Neuronal stem cell (in vitro differentiated cells): ENCODE data around the gene HOXB8.
A peak's percentile ranks its signal among the peaks of the same experiment; 100 is the strongest.

Source experiments
- DNase-seq: peaks from one replicate; pipeline ENCODE4 v3.0.0-alpha.2; 2013; ENCODE audit warnings: low spot score
- H2AFZ ChIP-seq: one replicate; pipeline ENCODE4 v1.6.1; 2013; ENCODE audit warnings: mild to moderate bottlenecking, low read length, inconsistent platforms
- H2AK5ac ChIP-seq: 2 replicates; pipeline ENCODE4 v1.6.1; 2013; ENCODE audit warnings: low read depth, mild to moderate bottlenecking, inconsistent platforms, low read length, moderate library complexity, mixed read lengths
- H2BK120ac ChIP-seq: 2 replicates; pipeline ENCODE4 v1.6.1; 2013; ENCODE audit warnings: low read depth, mild to moderate bottlenecking, inconsistent platforms, low read length, moderate library complexity, mixed read lengths
- H2BK12ac ChIP-seq: one replicate; pipeline ENCODE4 v1.6.1; 2013; ENCODE audit warnings: low read length, inconsistent platforms
- H2BK15ac ChIP-seq: 2 replicates; pipeline ENCODE4 v1.6.1; 2013; ENCODE audit warnings: mild to moderate bottlenecking, low read length, inconsistent platforms, mixed read lengths
- H2BK5ac ChIP-seq: one replicate; pipeline ENCODE4 v1.6.1; 2013; ENCODE audit warnings: inconsistent platforms, mild to moderate bottlenecking, low read length, moderate library complexity
- H3K14ac ChIP-seq: one replicate; pipeline ENCODE4 v1.6.1; 2013; ENCODE audit warnings: low read length, inconsistent platforms
- H3K18ac ChIP-seq: 2 replicates; pipeline ENCODE4 v1.6.1; 2013; ENCODE audit warnings: low read length, inconsistent platforms
- H3K23ac ChIP-seq: 2 replicates; pipeline ENCODE4 v1.6.1; 2013; ENCODE audit warnings: low read depth, mild to moderate bottlenecking, mixed read lengths, low read length, inconsistent platforms; ENCODE audit not compliant: poor library complexity
- H3K27ac ChIP-seq: replicated peaks from 3 replicates; pipeline ENCODE4 v1.5.1; 2013; ENCODE audit warnings: low read length, inconsistent platforms
- H3K27me3 ChIP-seq, 3 experiments: 2 replicates each; pipeline ENCODE4 v1.6.1; 2013; ENCODE audit warnings: low read length in 3 of 3, mild to moderate bottlenecking in 2 of 3, inconsistent platforms in 1 of 3, low read depth in 1 of 3, mixed read lengths in 1 of 3, moderate library complexity in 1 of 3; ENCODE audit not compliant: control insufficient read depth in 3 of 3, insufficient read depth in 3 of 3
- H3K36me3 ChIP-seq, 2 donors: replicated peaks in 1 of 2; 2 replicates each; pipeline ENCODE4 v1.6.1; 2013; ENCODE audit warnings: low read length in 2 of 2; ENCODE audit not compliant: control insufficient read depth in 2 of 2, insufficient read depth in 2 of 2
- H3K4ac ChIP-seq: 2 replicates; pipeline ENCODE4 v1.6.1; 2013; ENCODE audit warnings: inconsistent platforms, mild to moderate bottlenecking, low read length, moderate library complexity
- H3K4me1 ChIP-seq, 2 donors: 1 replicate in 1 of 2; 2 replicates in 1 of 2; pipeline ENCODE4 v1.6.1; 2013; ENCODE audit warnings: low read length in 2 of 2, low read depth in 1 of 2; ENCODE audit not compliant: control insufficient read depth in 2 of 2, insufficient read depth in 1 of 2
- H3K4me2 ChIP-seq: one replicate; pipeline ENCODE4 v1.6.1; 2013; ENCODE audit warnings: mild to moderate bottlenecking, low read length, inconsistent platforms; ENCODE audit not compliant: insufficient read depth, poor library complexity, severe bottlenecking
- H3K4me3 ChIP-seq, 2 donors: 2 replicates each; pipeline ENCODE4 v1.5.1; 2013; ENCODE audit warnings: low read length in 2 of 2, mild to moderate bottlenecking in 2 of 2, inconsistent platforms in 1 of 2, moderate library complexity in 1 of 2
- H3K79me1 ChIP-seq: one replicate; pipeline ENCODE4 v1.6.1; 2013; ENCODE audit warnings: low read depth, mild to moderate bottlenecking, inconsistent platforms, low read length, moderate library complexity
- H3K9ac ChIP-seq: one replicate; pipeline ENCODE4 v1.6.1; 2013; ENCODE audit warnings: mild to moderate bottlenecking, low read depth, low read length, inconsistent platforms; ENCODE audit not compliant: poor library complexity
- H3K9me3 ChIP-seq, 2 donors: replicated peaks in 1 of 2; 2 replicates each; pipeline versions ENCODE3 to v1.6.1; 2013; ENCODE audit warnings: low read length in 2 of 2, mild to moderate bottlenecking in 2 of 2, inconsistent platforms in 1 of 2, low read depth in 1 of 2, mixed read lengths in 1 of 2, moderate library complexity in 1 of 2; ENCODE audit not compliant: control insufficient read depth in 2 of 2, insufficient read depth in 1 of 2
- H4K8ac ChIP-seq: one replicate; pipeline ENCODE4 v1.6.1; 2013; ENCODE audit warnings: low read depth, mild to moderate bottlenecking, inconsistent platforms, low read length, moderate library complexity
- H4K91ac ChIP-seq: one replicate; pipeline ENCODE4 v1.6.1; 2013; ENCODE audit warnings: low read length, low read depth, mild to moderate bottlenecking, inconsistent platforms; ENCODE audit not compliant: poor library complexity
- WGBS, 2 donors: extraction: QIAGEN DNeasy Blood & Tissue Kit; methylation state at CpG; one replicate each; pipeline ENCODE4 v1.1.7; 2013; ENCODE audit warnings: missing lambda C conversion rate in 2 of 2, mixed read lengths in 1 of 2; ENCODE audit not compliant: insufficient read length in 2 of 2, insufficient replicate concordance in 1 of 2; ENCODE audit errors: extremely low coverage in 2 of 2; 5-methylcytosine and 5-hydroxymethylcytosine counted together

The HOXB8 gene

DNA sequence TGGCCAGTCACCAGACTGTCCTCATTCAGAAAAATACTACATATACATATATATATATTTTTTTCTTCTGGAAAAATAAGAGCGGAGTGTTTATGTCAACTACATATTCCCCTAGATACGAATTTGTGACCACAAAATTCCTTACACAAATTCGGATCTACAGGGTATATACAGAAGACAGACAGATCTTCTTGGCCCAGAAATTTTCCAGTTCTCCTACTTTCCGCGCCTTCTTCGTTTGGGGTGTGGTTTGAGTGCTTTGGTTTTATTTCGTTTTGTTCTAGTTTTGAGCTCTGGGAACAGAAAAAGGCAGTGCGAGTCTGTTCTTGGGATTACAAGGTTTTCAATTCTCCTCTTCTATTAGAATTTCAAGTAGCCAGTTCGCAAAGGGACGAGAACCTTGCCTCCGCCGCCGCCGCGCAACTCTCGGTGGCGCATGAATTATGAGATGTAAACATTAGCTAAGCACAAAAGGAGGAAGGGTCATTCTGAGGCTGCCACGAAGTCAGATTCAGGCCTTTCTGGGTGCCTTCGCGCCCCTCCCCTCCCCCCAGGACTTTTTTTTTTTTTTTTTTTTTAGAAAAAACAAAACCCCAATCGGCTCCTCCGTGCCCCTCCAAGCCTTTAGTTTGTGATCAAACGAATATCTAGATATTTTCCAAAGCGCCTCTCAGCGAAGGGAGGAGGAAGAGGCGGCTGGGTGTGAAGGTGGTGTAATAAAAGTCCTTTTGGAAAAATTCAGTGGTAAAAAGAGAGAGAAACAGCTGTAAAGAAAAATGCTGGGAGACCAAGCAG lies 35.1 kb downstream of the HOXB8 start:
- Histone ChIP-seq H3K9ac (no peak overlapping the region), H3K4me2 (no peak overlapping the region), H3K27ac (no peak overlapping the region), H3K79me1 (peaks cover 1% of the 10 kb centered on the region), H3K18ac (no peak overlapping the region), H2AK5ac (no peak overlapping the region), H2AFZ (no peak overlapping the region), H3K23ac (no peak overlapping the region), H4K8ac (no peak overlapping the region), H4K91ac (no peak overlapping the region), H3K27me3 (peaks cover 74 to 99% (median 97%) of the 10 kb centered on the region in 3 experiments), H2BK12ac (no peak overlapping the region), H2BK5ac (no peak overlapping the region), H3K9me3 (peaks cover 0 to 4% of the 10 kb centered on the region in 2 donors), H2BK15ac (no peak overlapping the region), H3K36me3 (no peaks in the 10 kb centered on the region), H3K4ac (no peak overlapping the region), H3K4me3 (no peak overlapping the region), H3K4me1 (no peaks in the 10 kb centered on the region), H2BK120ac (no peak overlapping the region), H3K14ac (no peak overlapping the region)
- WGBS, 2 donors, result no CpG with 5 or more reads among the region's 26 CpGs
- no peak for DNase-seq

DNA sequence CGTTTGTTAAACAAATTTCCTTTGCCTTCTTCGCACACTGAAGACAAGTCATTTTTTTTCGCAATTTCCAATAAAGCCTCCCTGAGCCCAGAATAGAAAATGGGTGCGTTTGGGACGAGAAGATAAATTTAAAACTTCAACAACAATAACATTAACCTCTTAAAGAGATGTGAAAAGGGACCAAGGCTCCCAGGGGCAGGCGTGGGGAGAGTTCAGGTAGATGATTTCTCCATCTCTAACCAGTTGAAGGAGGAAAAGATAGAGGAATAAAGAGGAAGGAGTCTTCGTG lies 35.7 kb downstream of the HOXB8 start:
- no peak overlapping the region for H4K8ac ChIP-seq
- no peak overlapping the region for H2BK15ac ChIP-seq
- H3K23ac ChIP-seq, result no peak overlapping the region
- H3K27ac ChIP-seq, result no peak overlapping the region
- H2BK12ac ChIP-seq, result no peak overlapping the region
- H3K79me1 ChIP-seq, result peaks cover 1% of the 10 kb centered on the region
- no peak overlapping the region for H3K18ac ChIP-seq
- no peak overlapping the region for H2AK5ac ChIP-seq
- H3K9me3 ChIP-seq, result peaks cover 0 to 4% of the 10 kb centered on the region in 2 donors
- H3K4me2 ChIP-seq, result no peak overlapping the region
- no peak overlapping the region for H3K4ac ChIP-seq
- WGBS, 2 donors, result no CpG with 5 or more reads among the region's 7 CpGs
- H3K4me1 ChIP-seq, result no peaks in the 10 kb centered on the region
- no peaks in the 10 kb centered on the region for H3K36me3 ChIP-seq
- no peak overlapping the region for H2AFZ ChIP-seq
- no peak overlapping the region for H3K4me3 ChIP-seq
- no peak overlapping the region for H2BK120ac ChIP-seq
- H3K14ac ChIP-seq, result no peak overlapping the region
- H2BK5ac ChIP-seq, result no peak overlapping the region
- H4K91ac ChIP-seq, result no peak overlapping the region
- no peak for DNase-seq
- H3K27me3 ChIP-seq, result peaks cover 74 to 99% (median 97%) of the 10 kb centered on the region in 3 experiments
- H3K9ac ChIP-seq, result no peak overlapping the region

DNA sequence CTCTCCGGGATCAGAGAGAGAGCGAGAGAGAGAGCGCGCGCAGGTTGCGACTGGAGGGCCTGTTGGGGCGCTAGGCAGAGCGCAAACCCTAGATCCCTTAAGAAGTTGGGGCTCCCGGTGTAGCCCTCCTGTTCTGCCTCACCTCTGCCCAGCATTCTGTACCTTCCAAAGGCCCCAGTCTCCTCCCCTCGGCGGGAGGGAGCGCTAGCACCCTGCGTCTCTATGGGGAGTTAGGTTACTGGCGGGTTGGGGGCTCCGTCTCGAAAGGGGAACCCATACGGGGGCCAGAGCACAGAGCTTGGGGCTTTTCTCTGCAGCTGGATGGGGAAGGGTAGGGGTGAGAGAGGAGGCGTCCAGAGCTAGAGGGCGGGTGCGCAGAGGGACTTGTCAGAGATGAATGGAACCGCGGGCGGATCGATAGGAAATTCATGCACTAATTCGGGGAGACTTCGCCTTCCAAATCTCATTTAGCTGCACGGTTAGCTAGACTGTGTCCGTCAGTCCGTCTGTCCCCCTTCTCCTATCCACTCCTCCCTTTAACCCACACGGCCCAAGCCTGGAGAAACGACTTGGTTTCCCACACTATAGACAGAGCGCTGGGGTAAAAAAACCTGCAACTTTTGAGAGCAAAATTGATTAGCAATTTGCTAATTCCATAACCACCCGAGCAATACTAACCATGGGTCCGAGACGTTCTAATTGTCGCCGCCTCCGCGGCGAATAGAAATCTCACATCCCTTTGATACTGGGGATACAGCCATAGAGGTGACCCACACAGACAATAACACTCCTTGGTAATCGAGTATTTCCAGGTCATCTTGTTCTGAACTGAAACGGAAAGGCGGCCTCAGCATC lies 36.2 kb downstream of the HOXB8 start:
- Histone ChIP-seq H2BK12ac (no peak overlapping the region), H3K4me3 (peak overlapping the region; percentile 17 to 33), H2BK15ac (no peak overlapping the region), H3K14ac (no peak overlapping the region), H3K9me3 (peaks cover 0 to 2% of the 10 kb centered on the region in 2 donors), H4K8ac (no peak overlapping the region), H3K4me1 (no peaks in the 10 kb centered on the region), H3K23ac (peak overlapping the region; percentile 49), H3K4ac (no peak overlapping the region), H3K36me3 (no peaks in the 10 kb centered on the region), H3K27me3 (peaks cover 75 to 98% (median 97%) of the 10 kb centered on the region in 3 experiments), H4K91ac (no peak overlapping the region), H2AFZ (peak overlapping the region; percentile 85), H2BK5ac (no peak overlapping the region), H3K79me1 (peaks cover 1% of the 10 kb centered on the region), H2BK120ac (no peak overlapping the region), H2AK5ac (no peak overlapping the region), H3K9ac (no peak overlapping the region), H3K4me2 (no peak overlapping the region), H3K27ac (no peak overlapping the region), H3K18ac (no peak overlapping the region)
- WGBS, 2 donors, result no CpG with 5 or more reads among the region's 43 CpGs
- DNase-seq, result no peak
